Liver (tissue), 9 donors: ENCODE results near the gene RBM33. TPM values are rescaled to one million over a fixed set of nuclear protein-coding genes. Genes with fewer than 3 reads are reported as not detected.

ENCODE experiments used
- DNase-seq: peaks from one replicate; pipeline ENCODE4 v3.0.0-alpha.2; 2017; ENCODE audit warnings: low spot score
- H3K27ac ChIP-seq, 2 donors: one replicate each; pipeline ENCODE4 v1.7.0; 2013; ENCODE audit warnings: inconsistent platforms in 2 of 2, low read length in 2 of 2, control low read depth in 1 of 2, low read depth in 1 of 2, mild to moderate bottlenecking in 1 of 2
- H3K27me3 ChIP-seq, 4 donors: one replicate each; pipeline versions ENCODE4 v1.6.1 to v1.7.0; 2013; ENCODE audit warnings: low read length in 3 of 4, inconsistent platforms in 1 of 4, mild to moderate bottlenecking in 1 of 4, moderate library complexity in 1 of 4; ENCODE audit not compliant: control insufficient read depth in 4 of 4, insufficient read depth in 4 of 4
- H3K36me3 ChIP-seq, 4 donors: one replicate each; pipeline versions ENCODE4 v1.6.1 to v1.7.0; 2013; ENCODE audit warnings: low read length in 3 of 4, mild to moderate bottlenecking in 3 of 4, low read depth in 1 of 4, moderate library complexity in 1 of 4; ENCODE audit not compliant: control insufficient read depth in 4 of 4, insufficient read depth in 3 of 4
- H3K4me1 ChIP-seq, 4 donors: one replicate each; pipeline versions ENCODE4 v1.6.1 to v1.7.0; 2013; ENCODE audit warnings: low read length in 3 of 4, mild to moderate bottlenecking in 3 of 4, moderate library complexity in 1 of 4; ENCODE audit not compliant: control insufficient read depth in 4 of 4, insufficient read depth in 4 of 4
- H3K4me3 ChIP-seq, 3 donors: one replicate each; pipeline versions ENCODE4 v1.6.1 to v1.7.0; 2013; ENCODE audit warnings: low read length in 3 of 3, control low read depth in 1 of 3, low read depth in 1 of 3, mild to moderate bottlenecking in 1 of 3
- H3K9ac ChIP-seq, 2 donors: one replicate each; pipeline ENCODE4 v1.7.0; 2013; ENCODE audit warnings: low read length in 2 of 2, mild to moderate bottlenecking in 2 of 2, moderate library complexity in 2 of 2, control low read depth in 1 of 2, low read depth in 1 of 2
- H3K9me3 ChIP-seq, 4 donors: one replicate each; pipeline versions ENCODE4 v1.6.1 to v1.7.0; 2013; ENCODE audit warnings: low read length in 3 of 4; ENCODE audit not compliant: control insufficient read depth in 4 of 4
- ATF3 ChIP-seq: IDR thresholded peaks from 2 replicates; pipeline ENCODE4 v1.6.1; 2016; ENCODE audit warnings: antibody characterized with exemption
- EGR1 ChIP-seq, 2 donors: IDR thresholded peaks; 2 replicates each; pipeline ENCODE4 v1.6.1; 2016 to 2018; ENCODE audit warnings: antibody characterized with exemption in 2 of 2, low read depth in 2 of 2
- FOXA1 ChIP-seq: IDR thresholded peaks from 2 replicates; pipeline ENCODE4 v1.6.1; 2016; ENCODE audit warnings: antibody characterized with exemption
- FOXA2 ChIP-seq: IDR thresholded peaks from 2 replicates; pipeline ENCODE4 v1.6.1; 2016; ENCODE audit warnings: antibody characterized with exemption
- GABPA ChIP-seq, 2 donors: IDR thresholded peaks in 1 of 2; conservative IDR thresholded peaks in 1 of 2; 2 replicates each; pipeline ENCODE4 v1.6.1; 2016; ENCODE audit warnings: antibody characterized with exemption in 2 of 2, mild to moderate bottlenecking in 1 of 2, moderate library complexity in 1 of 2
- HNF4A ChIP-seq, 2 donors: conservative IDR thresholded peaks; 2 replicates each; pipeline ENCODE4 v1.6.1; 2016; ENCODE audit warnings: antibody characterized with exemption in 2 of 2, mild to moderate bottlenecking in 2 of 2
- HNF4G ChIP-seq: IDR thresholded peaks from 2 replicates; pipeline ENCODE4 v1.6.1; 2016; ENCODE audit warnings: antibody characterized with exemption
- JUND ChIP-seq, 2 donors: IDR thresholded peaks; 2 replicates each; pipeline ENCODE4 v1.6.1; 2016; ENCODE audit warnings: antibody characterized with exemption in 2 of 2
- MAX ChIP-seq: IDR thresholded peaks from 2 replicates; pipeline ENCODE4 v1.6.1; 2016; ENCODE audit warnings: antibody characterized with exemption
- NR2F2 ChIP-seq: IDR thresholded peaks from 2 replicates; pipeline ENCODE4 v1.6.1; 2016; ENCODE audit warnings: antibody characterized with exemption
- RAD21 ChIP-seq, 2 donors: IDR thresholded peaks; 2 replicates each; pipeline ENCODE4 v1.6.1; 2016; ENCODE audit warnings: antibody characterized with exemption in 2 of 2, mild to moderate bottlenecking in 2 of 2
- REST ChIP-seq: IDR thresholded peaks from 2 replicates; pipeline ENCODE4 v1.6.1; 2016; ENCODE audit warnings: antibody characterized with exemption, mild to moderate bottlenecking
- RXRA ChIP-seq, 2 donors: IDR thresholded peaks; 2 replicates each; pipeline ENCODE4 v1.6.1; 2017 to 2018; ENCODE audit warnings: antibody characterized with exemption in 2 of 2, mild to moderate bottlenecking in 1 of 2
- SP1 ChIP-seq: IDR thresholded peaks from 2 replicates; pipeline ENCODE4 v1.6.1; 2018; ENCODE audit warnings: antibody characterized with exemption, mild to moderate bottlenecking
- TAF1 ChIP-seq: conservative IDR thresholded peaks from 2 replicates; pipeline ENCODE4 v1.6.1; 2016; ENCODE audit warnings: antibody characterized with exemption, mild to moderate bottlenecking
- ZBTB33 ChIP-seq: IDR thresholded peaks from 2 replicates; pipeline ENCODE4 v1.6.1; 2016; ENCODE audit warnings: antibody characterized with exemption
- WGBS: extraction: QIAGEN DNeasy Blood & Tissue Kit; methylation state at CpG from one replicate; pipeline ENCODE4 v1.1.7; 2013; 5-methylcytosine and 5-hydroxymethylcytosine counted together
- polyA plus RNA-seq, 2 donors: library from polyadenylated mRNA; stranded (reverse) in 1 of 2; unstranded in 1 of 2; fragments of 200-250 nt in 1 of 2; fragments of >200 nt in 1 of 2; fragmentation: Nextera tagmentation in 1 of 2; extraction: Ambion mirVana in 1 of 2; gene quantifications; one replicate each; pipeline versions ENCODE4 v1.2.1 to v1.2.3, GENCODE V29; 2013 to 2015
- total RNA-seq, 2 donors: library from RNA; depleted of rRNA; stranded (reverse); fragments of >200 nt; gene quantifications; one replicate each; pipeline ENCODE4 v1.2.3, GENCODE V29; 2014
- donor health status: healthy.
- donor health status: healthy.
- donor health status: healthy.
- donor health status: healthy.
- donor health status: healthy.

Gene RBM33
- total and polyA plus RNA-seq, 4 donors: 7.8 to 48.9 (median 28.2) TPM

- DNase-seq: no peak
- WGBS: 67% methylated on average over 11 of the region's 11 CpGs
Observed at GRCh38 chr7:155610633-155611193, 33.7 kb upstream of the RBM33 start.

More at GRCh38 chr7:155610633-155611193, 33.7 kb upstream of the RBM33 start:
- H3K9me3 ChIP-seq: no peaks in the 10 kb centered on the region
- no peak overlapping the region for H3K27ac ChIP-seq
- no peak overlapping the region for H3K4me3 ChIP-seq
- H3K36me3 ChIP-seq: no peaks in the 10 kb centered on the region
- no peak overlapping the region for H3K9ac ChIP-seq
- H3K4me1 ChIP-seq: no peaks in the 10 kb centered on the region
- TF ChIP-seq MAX: no peak
- TF ChIP-seq GABPA (IDR thresholded peaks at IDR 0.05 in 1 of 2, conservative IDR thresholded peaks at IDR 0.05 in 1 of 2): no peak
- no peak for TF ChIP-seq SP1
- TF ChIP-seq RXRA (IDR thresholded peaks at IDR 0.05): no peak
- TF ChIP-seq ZBTB33: no peak
- no peak for TF ChIP-seq HNF4A (conservative IDR thresholded peaks at IDR 0.05)
- no peak for TF ChIP-seq NR2F2
- TF ChIP-seq JUND (IDR thresholded peaks at IDR 0.05): no peak
- TF ChIP-seq FOXA1: no peak
- TF ChIP-seq RAD21 (IDR thresholded peaks at IDR 0.05): no peak
- no peak for TF ChIP-seq ATF3
- no peak for TF ChIP-seq FOXA2
- no peak for TF ChIP-seq TAF1
- TF ChIP-seq REST: no peak
- no peak for TF ChIP-seq EGR1 (IDR thresholded peaks at IDR 0.05; ENCODE audit: low read depth in 2 of 2)
- TF ChIP-seq HNF4G: no peak
- no peaks in the 10 kb centered on the region for H3K27me3 ChIP-seq
